HepG2 (cell line): ENCODE measurements around the gene FKBP14. TPM values are rescaled to one million over a fixed set of nuclear protein-coding genes. Genes with fewer than 3 reads are reported as not detected.
A peak's percentile ranks its signal among the peaks of the same experiment; 100 is the strongest.

Experiments
- ATAC-seq: fragments of 200-7000 bp; cut with Tn5 transposase; 3 replicates; pipeline ENCODE4 v1.9.1; 2020; ENCODE audit warnings: mild to moderate bottlenecking, moderate library complexity
- BruUV-seq: library from RNA; stranded (reverse); fragments of 400-500 nt; replicated peaks from 2 replicates; lab custom pipeline; 2021; lab: Mats Ljungman, UMichigan
- CTCF ChIA-PET: fragments of 300-600 bp; formaldehyde crosslinking; extraction: SDS; loops from one replicate; lab custom pipeline; 2021; ENCODE audit warnings: low total read pairs, inconsistent platforms, low intra/inter-chr PET ratio; lab: Yijun Ruan, JAX
- POLR2A ChIA-PET: fragments of 350-600 bp; sonication (Branson Sonifier 250); formaldehyde crosslinking; loops from one replicate; lab custom pipeline; 2020; ENCODE audit warnings: antibody characterized with exemption, inconsistent platforms; lab: Yijun Ruan, JAX
- DNase-seq: peaks from one replicate; pipeline ENCODE4 v3.0.0-alpha.2; 2015; ENCODE audit warnings: low spot score
- FAIRE-seq: peaks from 3 replicates; lab custom pipeline; 2011; peaks lifted over from hg19 to GRCh38; lab: Jason Lieb, UNC
- H2AFZ ChIP-seq: one replicate; pipeline ENCODE4 v1.6.1; 2011; ENCODE audit warnings: low read length, inconsistent platforms
- H3K27ac ChIP-seq: fragments of 300-600 bp; 3 replicates; pipeline ENCODE4 v1.8.0; 2011; ENCODE audit warnings: mixed run types, mild to moderate bottlenecking, mixed read lengths, low read length, inconsistent platforms; ENCODE audit not compliant: insufficient read depth; ENCODE audit errors: extremely low read length
- H3K27me3 ChIP-seq, 2 experiments: fragments of 200-600 bp in 1 of 2; 2 replicates in 1 of 2; 3 replicates in 1 of 2; pipeline versions ENCODE4 v1.6.0 to v1.8.0; 2011; ENCODE audit warnings: low read length in 2 of 2, mild to moderate bottlenecking in 2 of 2, moderate library complexity in 2 of 2, inconsistent platforms in 1 of 2; ENCODE audit not compliant: insufficient read depth in 2 of 2, control insufficient read depth in 1 of 2
- H3K36me3 ChIP-seq, 2 experiments: fragments of 200-600 bp in 1 of 2; replicated peaks in 1 of 2; 2 replicates in 1 of 2; 3 replicates in 1 of 2; pipeline versions ENCODE4 v1.5.1 to v1.8.0; 2011; ENCODE audit warnings: low read length in 2 of 2, inconsistent platforms in 1 of 2; ENCODE audit not compliant: insufficient read depth in 2 of 2, control insufficient read depth in 1 of 2
- H3K4me1 ChIP-seq: 2 replicates; pipeline ENCODE4 v1.5.1; 2012; ENCODE audit warnings: low read length, inconsistent platforms; ENCODE audit not compliant: insufficient read depth
- H3K4me2 ChIP-seq: 2 replicates; pipeline ENCODE4 v1.6.0; 2011; ENCODE audit warnings: low read depth, low read length, inconsistent platforms
- H3K4me3 ChIP-seq, 3 experiments: fragments of 200-600 bp in 1 of 3; sonication (generic), shearing (Covaris generic) in 1 of 3; replicated peaks in 1 of 3; 2 replicates each; pipeline ENCODE4 v1.5.1; 2011 to 2016; ENCODE audit warnings: low read length in 3 of 3, inconsistent platforms in 2 of 3, low read depth in 2 of 3, mild to moderate bottlenecking in 2 of 3, control low read depth in 1 of 3, mixed read lengths in 1 of 3; ENCODE audit not compliant: insufficient read depth in 1 of 3
- H3K79me2 ChIP-seq: one replicate; pipeline ENCODE4 v1.6.1; 2011; ENCODE audit warnings: low read length, inconsistent platforms; ENCODE audit not compliant: insufficient read depth
- H3K9ac ChIP-seq: 2 replicates; pipeline ENCODE4 v1.6.0; 2011; ENCODE audit warnings: mild to moderate bottlenecking, low read depth, low read length, inconsistent platforms; ENCODE audit not compliant: insufficient read depth
- H3K9me3 ChIP-seq: 2 replicates; pipeline ENCODE4 v1.5.1; 2012; ENCODE audit warnings: mild to moderate bottlenecking, low read length
- H4K20me1 ChIP-seq: 2 replicates; pipeline ENCODE4 v1.6.0; 2011; ENCODE audit warnings: inconsistent platforms, mild to moderate bottlenecking, low read length, moderate library complexity; ENCODE audit not compliant: insufficient read depth
- ATF7-NPFF ChIP-seq: sonication (generic); formaldehyde crosslinking; IDR thresholded peaks from 2 replicates; pipeline ENCODE4 v1.8.1; 2023; ENCODE audit warnings: mild to moderate bottlenecking, low read depth, missing genetic modification reagents, moderate library complexity
- MAFF ChIP-seq: IDR thresholded peaks from 2 replicates; pipeline ENCODE4 v1.6.1; 2011; ENCODE audit warnings: low read depth, low read length, improper control_type of control experiment
- MAFK ChIP-seq, 2 experiments: IDR thresholded peaks in 1 of 2; conservative IDR thresholded peaks in 1 of 2; 2 replicates each; pipeline ENCODE4 v1.6.1; 2011; ENCODE audit warnings: improper control_type of control experiment in 2 of 2, low read length in 2 of 2
- RORA ChIP-seq: sonication (generic); formaldehyde crosslinking; IDR thresholded peaks from 2 replicates; pipeline ENCODE4 v1.5.0; 2020; ENCODE audit warnings: mild to moderate bottlenecking, missing genetic modification reagents, moderate library complexity
- SPEN ChIP-seq: sonication (generic); formaldehyde crosslinking; IDR thresholded peaks from 2 replicates; pipeline ENCODE4 v1.5.1; 2020; ENCODE audit warnings: low read depth, mild to moderate bottlenecking, missing genetic modification reagents
- ZFP1 ChIP-seq: IDR thresholded peaks from 2 replicates; pipeline ENCODE4 v1.6.1; 2016
- WGBS: methylation state at CpG from one replicate; pipeline ENCODE4 v1.1.6; 2017; ENCODE audit warnings: low lambda C conversion rate; 5-methylcytosine and 5-hydroxymethylcytosine counted together
- in situ Hi-C: cut with HindIII; loops from 2 replicates; pipeline ENCODE4 v1.10.0; 2017; ENCODE audit warnings: low pct_unique_long_range_greater_than_20kb; ENCODE audit not compliant: extremely low pct_ligation_motif_present
- intact Hi-C: fragments of 100-400 bp; cut with micrococcal nuclease; formaldehyde crosslinking; loops from one replicate; pipeline ENCODE4 v1.10.0; 2022; ENCODE audit not compliant: unreplicated experiment
- polyA plus RNA-seq, 8 experiments: library from polyadenylated mRNA; depleted of rRNA in 3 of 8; stranded (reverse) in 7 of 8; unstranded in 1 of 8; fragments of >200 nt; fragmentation: Illumina TruSeq in 4 of 8; extraction: Trizol in 4 of 8; gene quantifications; 2 replicates each; pipeline versions ENCODE4 v1.2.1 to v1.2.3, GENCODE V29; 2011 to 2016; ENCODE audit warnings: low read depth in 4 of 8, missing spikeins in 1 of 8, mixed read lengths in 1 of 8; ENCODE audit not compliant: insufficient read depth in 1 of 8
- total RNA-seq, 5 experiments: library from RNA; depleted of rRNA; stranded (reverse); fragments of >200 nt; fragmentation: Illumina TruSeq; extraction: Trizol; gene quantifications; 2 replicates each; pipeline ENCODE4 v1.2.3, GENCODE V29; 2016; ENCODE audit warnings: low read depth in 1 of 5

FKBP14 gene
- total and polyA plus RNA-seq, 2 of the 13 experiments (the other 11 are each of a cell fraction or from before 2014, with no cell fraction given): 20.0 to 32.3 TPM

- H3K4me2 ChIP-seq: no peak overlapping the region
- DNase-seq: no peak
- H3K27me3 ChIP-seq: no peaks in the 10 kb centered on the region
- H3K4me3 ChIP-seq: no peak overlapping the region
- H3K9ac ChIP-seq: no peak overlapping the region
- H3K36me3 ChIP-seq: peaks cover 5 to 17% of the 10 kb centered on the region in 2 experiments
- no peak overlapping the region for H3K27ac ChIP-seq
- WGBS: 96% methylated on average over 5 of the region's 5 CpGs
- POLR2A ChIA-PET: no interaction called here
- in situ Hi-C loops: no loop called here
- TF ChIP-seq MAFF (peak; percentile 96), ATF7-NPFF (CRISPR knock-in tag) (no peak), RORA (CRISPR knock-in tag) (no peak), MAFK (conservative IDR thresholded peaks at IDR 0.05 in 1 of 2, IDR thresholded peaks at IDR 0.05 in 1 of 2; ENCODE audit: low read length in 2 of 2) (peak; percentile 95 to 98)
- TF ChIP-seq, all 625 proteins: peak for 2
- FAIRE-seq (no peak), ATAC-seq (no peak)
- Histone ChIP-seq H3K9me3 (no peaks in the 10 kb centered on the region), H3K4me1 (no peaks in the 10 kb centered on the region), H3K79me2 (peaks cover 69% of the 10 kb centered on the region), H4K20me1 (peaks cover 36% of the 10 kb centered on the region), H2AFZ (no peak overlapping the region)
- BruUV-seq: no TSS peak
- intact Hi-C loops: no loop called here
- CTCF ChIA-PET: no interaction called here
These were observed 54.8 kb downstream of the FKBP14 start for GRCh38 chr7:29971566-29972314.

GRCh38 chr7:29970158-29970557 lies 56.3 kb downstream of the FKBP14 start:
- Histone ChIP-seq H4K20me1 (peaks cover 29% of the 10 kb centered on the region), H3K4me1 (no peaks in the 10 kb centered on the region), H3K4me3 (no peak overlapping the region), H3K9me3 (no peaks in the 10 kb centered on the region), H3K4me2 (no peak overlapping the region), H3K9ac (no peak overlapping the region), H3K27ac (no peak overlapping the region), H3K79me2 (peaks cover 54% of the 10 kb centered on the region), H2AFZ (no peak overlapping the region), H3K36me3 (peaks cover 8 to 28% of the 10 kb centered on the region in 2 experiments), H3K27me3 (no peaks in the 10 kb centered on the region)
- intact Hi-C loops (no loop called here), in situ Hi-C loops (no loop called here)
- FAIRE-seq: no peak
- POLR2A ChIA-PET: interaction anchor here (0.6 kb wide), 1 partner anchor 17 kb away, joined by 3 read pairs; no protein-coding TSS in a partner anchor
- TF ChIP-seq ZFP1 (CRISPR knock-in tag): peak; percentile 64; the same call in 1 of the 2 replicates
- TF ChIP-seq SPEN (CRISPR knock-in tag): no peak
- DNase-seq: no peak
- no peak for ATAC-seq
- CTCF ChIA-PET: no interaction called here
- 96% methylated on average over 1 of the region's 1 CpG for WGBS
- no TSS peak for BruUV-seq
